ENCODE data around the gene SH3TC1. TPM values are rescaled to one million over a fixed set of nuclear protein-coding genes. Genes with fewer than 3 reads are reported as not detected.

SH3TC1 gene
- total and polyA plus RNA-seq, 2 of the 8 experiments (the other 6 are each of a cell fraction or from before 2014, with no cell fraction given): 0.15 TPM; not detected in 1

GRCh38 chr4:8179074-8179473 is 20.0 kb upstream of the SH3TC1 start (continued):
- no peak for TF ChIP-seq CHD1 (IDR thresholded peaks at IDR 0.05; ENCODE audit: low read depth, low read length)
- no peak for TF ChIP-seq POLR2A (IDR thresholded peaks at IDR 0.05; ENCODE audit: control extremely low read depth in 1 of 2, low read depth in 2 of 2, low read length in 2 of 2)
- no peak for TF ChIP-seq NANOG (IDR thresholded peaks at IDR 0.05; ENCODE audit: insufficient read depth, low read depth, low read length, poor library complexity, severe bottlenecking)
- no peak for TF ChIP-seq SP1 (IDR thresholded peaks at IDR 0.05; ENCODE audit: low read depth, low read length)
- TF ChIP-seq BRCA1 (IDR thresholded peaks at IDR 0.05; ENCODE audit: low read depth, low read length): no peak
